ENCODE measurements around the gene ZKSCAN7.

Gene ZKSCAN7

DNA sequence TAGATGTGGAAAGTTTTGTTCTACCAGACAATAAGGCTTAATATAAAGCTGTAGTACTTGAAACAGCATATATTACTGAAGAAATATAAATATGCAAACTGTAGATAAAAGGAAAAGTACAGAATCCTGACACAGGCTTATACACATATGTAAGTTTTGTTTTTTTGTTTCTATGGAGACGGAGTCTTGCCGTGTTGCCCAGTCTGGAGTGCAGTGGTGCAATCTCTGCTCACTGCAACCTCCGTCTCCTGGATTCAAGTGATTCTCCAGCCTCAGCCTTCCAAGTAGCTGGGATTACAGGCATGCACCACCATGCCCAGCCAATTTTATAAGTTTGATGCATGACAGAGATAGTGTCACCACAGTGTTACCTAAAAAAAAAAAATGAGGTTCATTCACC is 48.4 kb upstream of the ZKSCAN7 start:
- no peak for ATAC-seq
- TF ChIP-seq CSDC2 (CRISPR knock-in tag; IDR thresholded peaks at IDR 0.05) (no peak), ISL1 (CRISPR knock-in tag; IDR thresholded peaks at IDR 0.05) (no peak), RARB (CRISPR knock-in tag; IDR thresholded peaks at IDR 0.05) (no peak), TCF4 (CRISPR knock-in tag; IDR thresholded peaks at IDR 0.05; ENCODE audit: borderline replicate concordance) (no peak), PPARA (CRISPR knock-in tag; IDR thresholded peaks at IDR 0.05; ENCODE audit: borderline replicate concordance) (no peak), ZFP3 (CRISPR knock-in tag; IDR thresholded peaks at IDR 0.05) (no peak), BACH2 (CRISPR knock-in tag; IDR thresholded peaks at IDR 0.05; ENCODE audit: borderline replicate concordance) (no peak), ZNF70 (CRISPR knock-in tag; IDR thresholded peaks at IDR 0.05) (no peak), ARNTL (CRISPR knock-in tag; IDR thresholded peaks at IDR 0.05; ENCODE audit: borderline replicate concordance, low read depth) (no peak), CSRNP3 (CRISPR knock-in tag; IDR thresholded peaks at IDR 0.05) (no peak), ZC3H10 (CRISPR knock-in tag; IDR thresholded peaks at IDR 0.05) (no peak), OSR1 (CRISPR knock-in tag; IDR thresholded peaks at IDR 0.05) (no peak)
- TF ChIP-seq, protein P1, sequence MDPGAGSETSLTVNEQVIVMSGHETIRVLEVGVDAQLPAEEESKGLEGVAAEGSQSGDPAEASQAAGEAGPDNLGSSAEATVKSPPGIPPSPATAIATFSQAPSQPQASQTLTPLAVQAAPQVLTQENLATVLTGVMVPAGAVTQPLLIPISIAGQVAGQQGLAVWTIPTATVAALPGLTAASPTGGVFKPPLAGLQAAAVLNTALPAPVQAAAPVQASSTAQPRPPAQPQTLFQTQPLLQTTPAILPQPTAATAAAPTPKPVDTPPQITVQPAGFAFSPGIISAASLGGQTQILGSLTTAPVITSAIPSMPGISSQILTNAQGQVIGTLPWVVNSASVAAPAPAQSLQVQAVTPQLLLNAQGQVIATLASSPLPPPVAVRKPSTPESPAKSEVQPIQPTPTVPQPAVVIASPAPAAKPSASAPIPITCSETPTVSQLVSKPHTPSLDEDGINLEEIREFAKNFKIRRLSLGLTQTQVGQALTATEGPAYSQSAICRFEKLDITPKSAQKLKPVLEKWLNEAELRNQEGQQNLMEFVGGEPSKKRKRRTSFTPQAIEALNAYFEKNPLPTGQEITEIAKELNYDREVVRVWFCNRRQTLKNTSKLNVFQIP (CRISPR knock-in tag; IDR thresholded peaks at IDR 0.05; ENCODE audit: borderline replicate concordance, low read depth): no peak

GRCh38 chr3:44506961-44507360 is 48.0 kb upstream of the ZKSCAN7 start:
- no peak for ATAC-seq
- TF ChIP-seq ZNF70 (CRISPR knock-in tag; IDR thresholded peaks at IDR 0.05) (no peak), ZNF8 (CRISPR knock-in tag; IDR thresholded peaks at IDR 0.05) (no peak), ESRRG (CRISPR knock-in tag; IDR thresholded peaks at IDR 0.05) (no peak), RARB (CRISPR knock-in tag; IDR thresholded peaks at IDR 0.05) (no peak), TOX (CRISPR knock-in tag; IDR thresholded peaks at IDR 0.05; ENCODE audit: borderline replicate concordance) (no peak), GLIS3 (CRISPR knock-in tag; IDR thresholded peaks at IDR 0.05) (no peak), PPARA (CRISPR knock-in tag; IDR thresholded peaks at IDR 0.05; ENCODE audit: borderline replicate concordance) (no peak), TCF4 (CRISPR knock-in tag; IDR thresholded peaks at IDR 0.05; ENCODE audit: borderline replicate concordance) (no peak), SNAI2 (CRISPR knock-in tag; IDR thresholded peaks at IDR 0.05) (no peak), ZC3H10 (CRISPR knock-in tag; IDR thresholded peaks at IDR 0.05) (no peak), ZFP3 (CRISPR knock-in tag; IDR thresholded peaks at IDR 0.05) (no peak), ISL1 (CRISPR knock-in tag; IDR thresholded peaks at IDR 0.05) (no peak), ZFP30 (CRISPR knock-in tag; IDR thresholded peaks at IDR 0.05) (no peak), CSDC2 (CRISPR knock-in tag; IDR thresholded peaks at IDR 0.05) (no peak)
- TF ChIP-seq, protein P2, sequence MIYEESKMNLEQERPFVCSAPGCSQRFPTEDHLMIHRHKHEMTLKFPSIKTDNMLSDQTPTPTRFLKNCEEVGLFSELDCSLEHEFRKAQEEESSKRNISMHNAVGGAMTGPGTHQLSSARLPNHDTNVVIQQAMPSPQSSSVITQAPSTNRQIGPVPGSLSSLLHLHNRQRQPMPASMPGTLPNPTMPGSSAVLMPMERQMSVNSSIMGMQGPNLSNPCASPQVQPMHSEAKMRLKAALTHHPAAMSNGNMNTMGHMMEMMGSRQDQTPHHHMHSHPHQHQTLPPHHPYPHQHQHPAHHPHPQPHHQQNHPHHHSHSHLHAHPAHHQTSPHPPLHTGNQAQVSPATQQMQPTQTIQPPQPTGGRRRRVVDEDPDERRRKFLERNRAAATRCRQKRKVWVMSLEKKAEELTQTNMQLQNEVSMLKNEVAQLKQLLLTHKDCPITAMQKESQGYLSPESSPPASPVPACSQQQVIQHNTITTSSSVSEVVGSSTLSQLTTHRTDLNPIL (CRISPR knock-in tag; IDR thresholded peaks at IDR 0.05; ENCODE audit: low read depth): no peak
- TF ChIP-seq, protein P1 (CRISPR knock-in tag; IDR thresholded peaks at IDR 0.05; ENCODE audit: borderline replicate concordance, low read depth): no peak

GRCh38 chr3:44509393-44509921 is 45.5 kb upstream of the ZKSCAN7 start:
- no peak for TF ChIP-seq TCF4 (CRISPR knock-in tag; IDR thresholded peaks at IDR 0.05; ENCODE audit: borderline replicate concordance)
- TF ChIP-seq OSR1 (CRISPR knock-in tag; IDR thresholded peaks at IDR 0.05): no peak
- no peak for TF ChIP-seq PPARA (CRISPR knock-in tag; IDR thresholded peaks at IDR 0.05; ENCODE audit: borderline replicate concordance)
- no peak for TF ChIP-seq GLIS3 (CRISPR knock-in tag; IDR thresholded peaks at IDR 0.05)
- TF ChIP-seq CSRNP3 (CRISPR knock-in tag; IDR thresholded peaks at IDR 0.05): no peak
- no peak for TF ChIP-seq SNAI2 (CRISPR knock-in tag; IDR thresholded peaks at IDR 0.05)
- TF ChIP-seq CSDC2 (CRISPR knock-in tag; IDR thresholded peaks at IDR 0.05): no peak
- no peak for TF ChIP-seq ESRRG (CRISPR knock-in tag; IDR thresholded peaks at IDR 0.05)
- TF ChIP-seq, protein P2 (CRISPR knock-in tag; IDR thresholded peaks at IDR 0.05; ENCODE audit: low read depth): no peak
- TF ChIP-seq ZC3H10 (CRISPR knock-in tag; IDR thresholded peaks at IDR 0.05): no peak
- no peak for TF ChIP-seq ARNTL (CRISPR knock-in tag; IDR thresholded peaks at IDR 0.05; ENCODE audit: borderline replicate concordance, low read depth)
- peak; percentile 24 for ATAC-seq

Data from SK-N-SH treated with all-trans-retinoic acid at 6 μM for 48 hours (cell line).